ENCODE results near the gene A1BG. TPM values are rescaled to one million over a fixed set of nuclear protein-coding genes. Genes with fewer than 3 reads are reported as not detected.
A peak's percentile ranks its signal among the peaks of the same experiment; 100 is the strongest.

The A1BG gene
- polyA plus RNA-seq, 1 experiment, result 15.5 TPM

DNA sequence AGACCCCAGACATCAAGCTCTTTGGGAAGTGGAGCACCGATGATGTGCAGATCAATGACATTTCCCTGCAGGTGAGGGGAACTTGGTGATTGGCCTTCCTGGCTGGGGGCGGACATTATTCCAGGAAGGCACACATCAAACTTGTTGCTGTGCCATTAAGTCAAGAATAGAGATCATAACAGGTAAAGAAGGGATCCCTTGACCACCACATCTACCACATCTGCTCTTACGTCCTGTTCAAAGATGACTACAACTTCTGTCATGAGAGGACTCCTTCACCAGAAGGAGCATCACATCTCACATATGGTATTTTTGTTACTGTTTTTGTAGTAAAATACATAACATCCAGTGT is 34.9 kb upstream of the A1BG start:
- POLR2A ChIA-PET, result no interaction called here
- TF ChIP-seq, protein P1, sequence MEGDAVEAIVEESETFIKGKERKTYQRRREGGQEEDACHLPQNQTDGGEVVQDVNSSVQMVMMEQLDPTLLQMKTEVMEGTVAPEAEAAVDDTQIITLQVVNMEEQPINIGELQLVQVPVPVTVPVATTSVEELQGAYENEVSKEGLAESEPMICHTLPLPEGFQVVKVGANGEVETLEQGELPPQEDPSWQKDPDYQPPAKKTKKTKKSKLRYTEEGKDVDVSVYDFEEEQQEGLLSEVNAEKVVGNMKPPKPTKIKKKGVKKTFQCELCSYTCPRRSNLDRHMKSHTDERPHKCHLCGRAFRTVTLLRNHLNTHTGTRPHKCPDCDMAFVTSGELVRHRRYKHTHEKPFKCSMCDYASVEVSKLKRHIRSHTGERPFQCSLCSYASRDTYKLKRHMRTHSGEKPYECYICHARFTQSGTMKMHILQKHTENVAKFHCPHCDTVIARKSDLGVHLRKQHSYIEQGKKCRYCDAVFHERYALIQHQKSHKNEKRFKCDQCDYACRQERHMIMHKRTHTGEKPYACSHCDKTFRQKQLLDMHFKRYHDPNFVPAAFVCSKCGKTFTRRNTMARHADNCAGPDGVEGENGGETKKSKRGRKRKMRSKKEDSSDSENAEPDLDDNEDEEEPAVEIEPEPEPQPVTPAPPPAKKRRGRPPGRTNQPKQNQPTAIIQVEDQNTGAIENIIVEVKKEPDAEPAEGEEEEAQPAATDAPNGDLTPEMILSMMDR (IDR thresholded peaks at IDR 0.05; ENCODE audit: insufficient read depth, low read depth, low read length), result no peak
- Histone ChIP-seq H3K36me3 (ENCODE audit: control insufficient read depth, insufficient read depth, low read length) (peaks cover 9% of the 10 kb centered on the region), H3K27me3 (ENCODE audit: control insufficient read depth, insufficient read depth, low read length) (no peaks in the 10 kb centered on the region), H3K4me3 (ENCODE audit: low read depth, low read length) (peak overlapping the region; percentile 62)
- CTCF ChIA-PET, result no interaction called here
- DNase-seq (ENCODE audit: low read depth), result no peak

DNA sequence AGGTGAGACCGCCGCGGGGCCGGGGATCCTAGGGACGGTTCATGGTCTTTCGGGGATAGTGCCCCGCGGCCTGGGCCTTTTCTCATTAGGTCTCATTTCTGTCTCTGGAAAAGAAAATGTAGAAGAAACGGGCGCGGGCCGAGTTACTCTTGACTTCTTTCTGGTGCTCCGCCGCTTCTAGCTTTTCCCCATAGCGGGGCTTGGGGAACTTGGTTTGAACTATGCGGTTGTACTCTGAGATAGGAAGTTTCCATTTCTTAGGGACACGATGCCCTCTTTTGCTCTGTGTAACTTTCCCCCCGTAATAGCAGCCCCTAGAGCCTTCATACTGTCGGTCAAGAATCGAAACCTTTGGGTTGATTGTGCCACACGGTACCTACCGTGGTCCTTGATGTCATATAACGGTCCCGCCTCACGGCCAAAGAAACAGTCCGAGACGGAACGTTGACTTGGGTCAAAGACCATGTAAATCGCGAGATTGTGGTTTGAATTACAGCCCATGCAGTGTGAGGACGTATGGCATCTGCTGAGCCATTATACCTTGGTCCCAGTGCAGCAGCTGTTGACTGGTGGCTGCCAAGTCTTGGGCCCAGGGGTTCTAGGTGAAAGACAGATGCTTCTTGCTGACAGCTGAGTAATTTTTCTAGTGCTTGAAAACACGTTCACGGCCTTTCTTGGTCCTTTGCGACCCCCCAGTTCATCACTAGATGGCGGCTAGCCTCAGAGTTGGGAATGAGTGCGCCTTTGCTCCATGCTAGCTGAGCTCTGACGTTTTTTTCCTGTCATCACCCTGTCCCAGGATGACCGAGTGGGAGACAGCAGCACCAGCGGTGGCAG is 34.3 kb upstream of the A1BG start:
- CTCF ChIA-PET, result no interaction called here
- peaks cover 5% of the 10 kb centered on the region for H3K36me3 ChIP-seq (ENCODE audit: control insufficient read depth, insufficient read depth, low read length)
- POLR2A ChIA-PET, result no interaction called here
- no peaks in the 10 kb centered on the region for H3K27me3 ChIP-seq (ENCODE audit: control insufficient read depth, insufficient read depth, low read length)
- no peak for DNase-seq (ENCODE audit: low read depth)
- TF ChIP-seq, protein P1 (IDR thresholded peaks at IDR 0.05; ENCODE audit: insufficient read depth, low read depth, low read length), result no peak
- peak overlapping the region; percentile 62 for H3K4me3 ChIP-seq (ENCODE audit: low read depth, low read length)

DNA sequence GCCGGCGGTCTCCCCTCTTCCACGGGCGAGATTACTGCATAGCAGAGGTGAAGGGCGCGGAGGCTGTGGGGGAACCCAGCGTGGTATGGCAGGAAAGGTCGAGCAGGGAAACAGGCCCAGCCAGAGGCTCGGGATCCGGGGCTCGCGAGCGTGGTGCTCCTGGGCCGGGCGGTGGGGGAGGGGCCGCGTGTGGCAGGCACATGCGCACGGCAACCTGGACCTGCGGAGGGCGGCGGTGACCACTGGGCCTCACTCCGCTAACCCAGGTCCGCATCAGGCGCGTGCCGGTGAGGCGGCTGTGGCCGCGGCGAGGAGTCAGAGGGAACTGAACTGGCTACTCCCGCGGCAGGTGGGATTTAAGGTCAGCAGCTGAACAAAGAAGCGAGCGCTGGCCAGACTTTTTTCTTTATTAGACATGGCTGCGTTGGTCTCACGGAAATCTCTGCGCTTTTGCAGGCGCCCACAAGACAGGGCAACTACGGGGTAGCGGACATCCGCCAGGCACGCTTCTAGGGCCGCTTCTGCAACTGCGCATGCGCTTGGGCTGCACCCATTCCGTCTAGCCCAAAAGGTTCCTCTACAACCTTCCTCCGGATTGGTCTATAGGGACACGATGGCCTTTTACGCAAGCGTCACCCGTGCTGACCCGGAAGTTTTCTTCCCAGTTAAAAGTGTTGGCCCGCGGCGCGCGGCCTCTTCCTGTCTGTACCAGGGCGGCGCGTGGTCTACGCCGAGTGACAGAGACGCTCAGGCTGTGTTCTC is 33.5 kb upstream of the A1BG start, which contains the start of gene RPS5:
Gene RPS5, plus strand, starts transcription at position 694 of the 762 bp plus-strand sequence. CDS start 869 bp downstream, outside the sequence.
- no peaks in the 10 kb centered on the region for H3K27me3 ChIP-seq (ENCODE audit: control insufficient read depth, insufficient read depth, low read length)
- peak; percentile 92 for DNase-seq (ENCODE audit: low read depth)
- peaks cover 3% of the 10 kb centered on the region for H3K36me3 ChIP-seq (ENCODE audit: control insufficient read depth, insufficient read depth, low read length)
- TF ChIP-seq, protein P1 (IDR thresholded peaks at IDR 0.05; ENCODE audit: insufficient read depth, low read depth, low read length), result no peak
- CTCF ChIA-PET, result no interaction called here
- peak within 1 kb of the TSS; percentile 62 for H3K4me3 ChIP-seq (ENCODE audit: low read depth, low read length)
- POLR2A ChIA-PET, result no interaction called here

DNA sequence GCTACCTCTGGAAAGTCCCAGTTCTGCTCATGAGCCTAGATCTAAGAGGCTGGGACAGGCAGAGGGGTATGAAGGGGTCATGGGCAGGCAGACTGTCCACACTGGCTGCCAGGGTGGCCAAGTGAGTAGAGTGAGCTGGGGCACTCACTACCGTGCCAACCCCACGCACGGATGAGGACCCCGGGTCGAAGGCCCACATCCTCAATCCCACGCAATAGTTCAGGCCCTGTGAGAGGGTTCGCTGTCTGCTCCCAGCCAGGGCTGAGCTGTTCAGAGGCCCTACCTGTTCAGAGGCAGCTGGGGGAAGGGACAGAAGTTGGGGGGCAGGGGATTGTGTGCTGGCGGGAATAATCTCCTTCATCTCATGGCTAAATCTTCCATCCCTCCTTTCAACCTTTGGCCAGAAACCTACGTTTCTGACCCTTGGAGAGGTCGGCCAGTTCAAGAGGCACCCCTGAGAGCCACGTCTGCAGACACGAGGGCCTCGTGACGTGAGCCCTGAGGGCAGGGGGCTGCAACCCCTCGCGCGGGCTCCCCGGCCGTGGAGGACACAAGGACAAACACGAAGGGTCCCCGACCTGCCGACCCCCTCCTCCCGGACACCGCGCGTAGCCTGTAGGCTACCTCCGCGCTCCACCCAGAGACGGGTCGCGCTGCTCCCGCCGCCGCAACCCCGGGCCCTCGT is 32.7 kb upstream of the A1BG start:
- TF ChIP-seq, protein P1 (IDR thresholded peaks at IDR 0.05; ENCODE audit: insufficient read depth, low read depth, low read length), result no peak
- Histone ChIP-seq H3K4me3 (ENCODE audit: low read depth, low read length) (peak overlapping the region; percentile 62), H3K27me3 (ENCODE audit: control insufficient read depth, insufficient read depth, low read length) (no peaks in the 10 kb centered on the region), H3K36me3 (ENCODE audit: control insufficient read depth, insufficient read depth, low read length) (peaks cover 3% of the 10 kb centered on the region)
- ChIA-PET POLR2A (no interaction called here), CTCF (no interaction called here)
- no peak for DNase-seq (ENCODE audit: low read depth)
